ENCODE measurements around the gene IDI1. TPM values are rescaled to one million over a fixed set of nuclear protein-coding genes. Genes with fewer than 3 reads are reported as not detected.

The IDI1 gene
- total and polyA plus RNA-seq, 11 donors, result 9.1 to 44.8 (median 18.4) TPM

- TF ChIP-seq POLR2A (IDR thresholded peaks at IDR 0.05) (no peak), CTCF (IDR thresholded peaks at IDR 0.05) (no peak)
- DNase-seq (no peak), ATAC-seq (no peak)
- H3K27ac ChIP-seq, result no peak overlapping the region
- no peaks in the 10 kb centered on the region for H3K9me3 ChIP-seq
- intact Hi-C loops (cut with DNase I), result no loop called here
- H3K36me3 ChIP-seq, result peaks cover 0 to 57% (median 53%) of the 10 kb centered on the region in 9 donors
- H3K4me1 ChIP-seq, result peaks cover 0 to 19% (median 12%) of the 10 kb centered on the region in 12 donors
- no peak overlapping the region for H3K4me3 ChIP-seq
- no peaks in the 10 kb centered on the region for H3K27me3 ChIP-seq
These were observed 56.0 kb downstream of the IDI1 start for GRCh38 chr10:992871-993270.

- intact Hi-C loops (cut with DNase I), result no loop called here
These were observed 56.5 kb downstream of the IDI1 start for GRCh38 chr10:992467-992866.

GRCh38 chr10:990808-991207, 58.1 kb downstream of the IDI1 start:
- no peak overlapping the region for H3K27ac ChIP-seq
- H3K36me3 ChIP-seq, result peaks cover 0 to 36% (median 32%) of the 10 kb centered on the region in 9 donors
- no peak overlapping the region for H3K4me3 ChIP-seq
- WGBS, 4 donors, result 88 to 95% (median 94%) methylated on average over 6 of the region's 6 CpGs
- peaks cover 2 to 32% (median 18%) of the 10 kb centered on the region in 12 donors for H3K4me1 ChIP-seq
- TF ChIP-seq POLR2A (IDR thresholded peaks at IDR 0.05), result no peak
- TF ChIP-seq CTCF (IDR thresholded peaks at IDR 0.05), result no peak
- no peaks in the 10 kb centered on the region for H3K9me3 ChIP-seq
- DNase-seq, result no peak
- no peaks in the 10 kb centered on the region for H3K27me3 ChIP-seq
- no peak for ATAC-seq
- intact Hi-C loops (cut with DNase I), result no loop called here

More at GRCh38 chr10:992467-992866, 56.5 kb downstream of the IDI1 start:
- TF ChIP-seq CTCF (IDR thresholded peaks at IDR 0.05), result no peak
- no peak for TF ChIP-seq POLR2A (IDR thresholded peaks at IDR 0.05)
- no peak for DNase-seq
- no peak for ATAC-seq
- Histone ChIP-seq H3K27me3 (no peaks in the 10 kb centered on the region), H3K4me3 (no peak overlapping the region), H3K36me3 (peaks cover 0 to 53% (median 49%) of the 10 kb centered on the region in 9 donors), H3K4me1 (peaks cover 0 to 22% (median 13%) of the 10 kb centered on the region in 12 donors), H3K27ac (no peak overlapping the region), H3K9me3 (no peaks in the 10 kb centered on the region)
- WGBS, 4 donors, result 93 to 99% (median 96%) methylated on average over 6 of the region's 6 CpGs

Other genes starting within 250 kb of the IDI1 start
- gene LARP4B, start 117.4 kb downstream of the IDI1 start, total RNA-seq, result 10 to 100 TPM; 26.8 to 81.1 (median 64.8) TPM
- 10 to 100 TPM; 20.1 to 23.1 TPM for gene LARP4B, start 117.4 kb downstream of the IDI1 start, polyA plus RNA-seq
- 10 to 100 TPM; 13.5 to 31.8 (median 28.8) TPM for gene GTPBP4, start 60.7 kb downstream of the IDI1 start, total RNA-seq
- 10 to 100 TPM; 13.3 to 52.0 TPM for gene GTPBP4, start 60.7 kb downstream of the IDI1 start, polyA plus RNA-seq
- gene IDI2, start 23.3 kb downstream of the IDI1 start, total RNA-seq, result under 1 TPM in 6 of 9 donors, not detected in 3; 0.18 to 0.72 (median 0.31) TPM
- gene IDI2, start 23.3 kb downstream of the IDI1 start, polyA plus RNA-seq, result under 1 TPM in 1 of 2 donors, not detected in 1; 0.19 TPM
- 10 to 100 TPM; 22.6 to 43.3 (median 30.7) TPM for gene WDR37, start 7.3 kb upstream of the IDI1 start, total RNA-seq
- 10 to 100 TPM in 1 of 2 donors, 1 to 10 TPM in 1; 8.4 to 16.0 TPM for gene WDR37, start 7.3 kb upstream of the IDI1 start, polyA plus RNA-seq